Smooth muscle cell of the brain vasculature (primary cell): ENCODE data around the gene ZBTB7C.

Experiments used
- DNase-seq: peaks from one replicate; pipeline ENCODE4 v3.0.0-alpha.2; 2012; ENCODE audit warnings: low read depth, low spot score

The ZBTB7C gene

DNA sequence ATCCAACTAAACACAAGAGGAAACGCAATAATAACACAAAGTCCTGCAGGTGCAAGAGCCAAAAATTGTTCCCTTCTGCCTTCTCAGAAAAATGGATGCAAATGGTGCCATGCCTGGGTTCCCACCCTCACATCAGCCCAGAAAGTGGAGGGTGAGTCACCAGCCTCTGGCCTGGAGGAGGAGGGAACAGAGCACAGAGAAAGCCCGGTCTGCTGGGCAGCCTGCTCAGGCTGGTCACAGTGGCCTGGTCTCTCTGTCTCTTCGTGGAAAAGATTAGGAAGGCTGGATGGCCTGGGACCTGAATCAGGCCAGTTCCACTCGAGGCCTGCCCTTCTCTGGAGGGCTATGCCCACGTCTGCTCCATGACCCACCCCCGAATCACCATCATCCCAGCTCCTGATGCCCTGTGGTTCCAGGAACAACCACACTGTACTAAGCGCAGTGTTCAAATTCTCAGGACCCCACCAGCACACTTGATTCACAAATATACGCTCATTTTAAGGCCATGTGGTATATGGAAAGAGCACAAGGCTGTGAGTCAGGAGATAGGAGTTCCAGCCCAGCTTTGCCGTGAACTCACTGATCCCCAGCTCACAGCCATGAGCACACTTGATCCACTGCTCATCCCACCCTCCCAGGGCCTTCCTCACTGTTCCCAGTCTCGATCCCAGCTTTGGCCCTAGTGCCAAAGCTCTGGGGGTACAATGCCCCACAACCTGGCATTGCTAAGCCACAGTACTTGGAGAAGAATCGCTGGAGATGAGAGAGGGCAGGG is 82.1 kb downstream of the ZBTB7C start:
- DNase-seq = no peak

DNA sequence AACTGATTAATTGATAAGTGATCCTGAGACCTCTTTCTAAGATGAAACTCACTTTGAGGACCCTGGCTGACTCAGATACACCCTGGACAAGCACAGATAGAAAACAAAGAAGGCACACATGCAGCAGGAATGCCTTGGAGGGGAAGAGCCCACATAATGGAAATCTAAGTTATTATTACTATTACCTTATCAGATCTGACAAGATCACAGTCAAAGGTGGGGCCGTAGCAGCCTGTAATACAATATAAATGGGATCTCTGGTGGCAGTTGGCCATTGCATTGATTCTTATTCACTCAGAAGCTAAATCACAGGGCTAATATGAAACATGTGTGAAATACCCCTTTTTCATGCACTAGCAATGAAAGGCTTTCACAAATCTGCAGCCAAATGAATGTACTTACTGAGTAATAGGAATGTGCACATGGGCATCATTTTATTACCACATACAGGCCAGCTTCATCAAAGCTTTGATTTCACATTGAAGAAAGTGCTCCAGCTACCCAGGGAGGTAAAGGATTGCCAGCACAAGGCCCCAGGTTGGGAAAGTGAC is 84.0 kb downstream of the ZBTB7C start:
- no peak for DNase-seq

DNA sequence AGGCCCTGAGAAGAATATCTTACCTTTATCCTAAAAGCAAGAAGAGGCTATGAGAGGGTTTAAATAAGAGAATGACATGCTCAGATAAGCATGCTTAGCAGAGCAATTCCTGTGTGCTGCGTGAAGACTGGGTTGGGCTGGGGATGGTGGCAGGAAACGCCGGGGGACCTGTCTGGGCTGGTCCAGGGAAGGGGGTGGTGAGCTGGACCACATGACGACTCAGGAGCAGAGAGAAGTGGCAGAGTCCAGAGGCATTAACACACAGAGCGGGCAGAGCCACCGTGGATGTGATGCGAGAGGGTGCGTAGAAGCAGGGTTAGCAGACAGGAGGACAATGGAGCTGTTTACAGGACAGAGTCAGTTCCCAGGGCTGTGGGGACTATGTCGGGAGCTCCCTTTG is 84.5 kb downstream of the ZBTB7C start:
- DNase-seq = no peak

DNA sequence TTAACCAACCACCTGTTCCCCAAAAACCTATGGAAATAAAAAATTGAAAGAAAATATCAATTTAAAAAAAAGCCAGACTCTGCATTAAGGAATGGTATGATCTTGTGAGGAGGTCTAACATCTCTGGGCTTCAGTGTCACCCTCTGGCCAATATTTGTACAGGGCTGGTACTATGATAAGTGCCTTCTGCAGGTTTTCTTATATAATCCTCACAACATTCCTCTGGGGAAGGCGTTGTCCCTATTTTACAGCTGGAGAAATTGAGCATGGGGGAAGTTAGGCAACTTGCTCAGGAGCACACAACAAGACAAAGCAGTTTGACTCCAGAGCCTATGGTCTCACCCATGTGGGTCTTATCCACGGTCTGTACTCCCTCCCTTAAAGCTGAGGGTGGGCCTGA is 86.0 kb downstream of the ZBTB7C start:
- DNase-seq = no peak

DNA sequence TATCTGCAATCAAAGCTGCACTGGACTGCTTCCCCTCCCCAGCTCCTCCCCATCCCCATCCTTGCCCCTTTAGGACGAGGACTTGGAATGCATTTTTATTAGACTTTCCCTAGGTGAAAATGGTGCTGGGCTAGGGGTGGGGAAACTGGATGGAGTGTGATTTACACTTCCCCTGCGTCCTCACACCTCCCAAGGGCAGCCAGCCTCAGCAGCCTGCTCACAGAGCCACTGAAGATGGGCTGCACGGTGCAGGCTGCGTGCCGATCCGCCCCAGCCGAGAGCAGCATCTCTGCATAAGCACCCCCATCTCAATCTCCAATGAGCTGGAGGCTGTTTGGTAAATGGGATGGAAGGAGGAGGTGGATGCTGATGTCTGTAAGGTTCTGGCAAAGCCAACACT is 87.6 kb downstream of the ZBTB7C start:
- no peak for DNase-seq

DNA sequence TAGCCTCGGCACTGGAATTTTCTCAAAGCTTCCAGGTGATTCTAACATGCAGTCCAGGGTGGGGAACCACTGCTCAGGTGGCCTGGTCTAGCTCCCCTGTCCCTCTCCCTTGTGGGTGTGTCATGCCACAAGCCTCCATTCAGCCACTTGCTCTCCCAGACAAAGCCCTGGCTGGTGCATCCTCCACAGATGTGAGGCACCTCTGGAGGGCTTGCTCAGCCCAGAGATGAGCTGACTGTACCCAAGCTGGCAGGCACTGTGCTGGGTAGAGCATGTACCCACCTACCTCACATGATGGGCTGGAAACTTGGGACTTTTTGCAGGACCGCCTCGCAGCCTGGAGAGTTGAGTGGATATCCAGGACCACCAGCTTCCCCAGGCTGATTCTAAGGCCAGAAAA is 88.1 kb downstream of the ZBTB7C start:
- DNase-seq = no peak

DNA sequence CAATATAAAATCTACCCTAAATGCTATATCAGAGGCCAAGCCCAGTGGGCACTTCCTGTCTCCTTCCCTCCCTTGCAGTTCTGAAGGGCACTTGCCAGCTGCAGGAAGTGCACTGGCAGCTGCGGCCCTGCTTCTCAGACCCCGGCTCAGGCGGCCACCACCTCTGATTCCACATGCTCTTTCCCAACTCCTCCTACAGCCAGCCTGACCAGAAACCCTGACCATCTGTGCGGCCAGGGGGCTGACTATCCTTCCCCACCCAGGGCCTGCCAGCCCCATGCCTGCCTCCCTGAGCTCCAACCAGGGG is 88.6 kb downstream of the ZBTB7C start:
- DNase-seq = no peak

DNA sequence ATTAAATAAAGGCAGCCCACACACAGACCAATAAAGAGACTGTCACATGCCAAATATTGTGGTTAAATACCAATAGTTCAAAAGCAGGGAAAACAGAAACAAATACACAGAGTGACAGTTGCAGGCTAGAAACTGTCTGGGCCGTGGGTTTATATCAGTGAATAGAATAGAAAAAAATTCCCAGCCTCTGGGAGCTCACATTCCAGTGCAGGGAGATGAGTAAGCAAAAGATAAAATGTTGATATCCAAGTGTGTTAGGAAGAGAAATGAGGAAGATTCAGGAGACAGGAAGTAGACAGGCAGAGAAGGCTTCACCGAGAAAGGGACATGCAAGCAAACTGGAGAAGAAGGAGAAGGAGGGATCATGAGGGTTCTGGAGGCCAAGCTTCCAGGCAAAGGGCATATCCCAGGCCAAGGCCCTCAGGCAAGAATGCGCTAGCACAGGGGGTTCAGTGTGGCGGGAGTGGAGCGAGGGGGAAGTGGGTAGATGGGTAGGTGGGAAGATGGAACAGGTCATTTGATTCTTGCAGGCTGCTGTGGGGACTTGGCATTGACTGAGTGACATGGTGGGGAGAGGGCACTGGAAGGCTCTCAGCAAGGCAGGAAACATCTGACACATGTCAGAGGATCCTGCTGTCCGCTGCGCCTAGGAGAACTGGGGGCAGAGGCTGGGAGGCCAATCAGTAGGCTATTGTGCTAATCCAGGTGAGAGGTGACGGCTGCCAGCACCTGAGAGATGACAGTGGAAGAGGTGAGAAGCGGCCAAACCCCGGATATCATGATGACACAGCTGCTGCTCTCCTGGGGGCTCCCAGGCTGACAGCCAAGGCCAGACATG is 89.2 kb downstream of the ZBTB7C start:
- DNase-seq = no peak

DNA sequence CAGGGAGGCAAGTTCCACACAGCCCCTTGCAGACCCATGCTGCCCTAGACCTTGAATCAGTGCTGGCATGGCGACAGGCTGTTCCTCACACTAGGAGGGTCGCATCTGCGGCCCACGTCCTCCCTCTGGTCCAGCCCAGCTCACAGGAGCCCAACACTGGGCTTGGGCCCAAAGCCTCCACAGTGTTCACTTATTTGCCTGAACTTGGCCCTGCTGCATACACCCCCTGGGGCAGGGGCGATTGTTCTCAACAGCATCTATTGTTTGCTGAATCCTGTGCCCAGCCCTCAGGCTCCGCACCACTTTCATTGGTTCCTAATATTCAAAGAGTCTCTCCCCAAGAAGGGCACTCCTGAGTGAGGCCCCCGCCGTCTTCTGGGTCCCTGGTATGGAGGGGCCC is 90.7 kb downstream of the ZBTB7C start:
- DNase-seq = no peak

DNA sequence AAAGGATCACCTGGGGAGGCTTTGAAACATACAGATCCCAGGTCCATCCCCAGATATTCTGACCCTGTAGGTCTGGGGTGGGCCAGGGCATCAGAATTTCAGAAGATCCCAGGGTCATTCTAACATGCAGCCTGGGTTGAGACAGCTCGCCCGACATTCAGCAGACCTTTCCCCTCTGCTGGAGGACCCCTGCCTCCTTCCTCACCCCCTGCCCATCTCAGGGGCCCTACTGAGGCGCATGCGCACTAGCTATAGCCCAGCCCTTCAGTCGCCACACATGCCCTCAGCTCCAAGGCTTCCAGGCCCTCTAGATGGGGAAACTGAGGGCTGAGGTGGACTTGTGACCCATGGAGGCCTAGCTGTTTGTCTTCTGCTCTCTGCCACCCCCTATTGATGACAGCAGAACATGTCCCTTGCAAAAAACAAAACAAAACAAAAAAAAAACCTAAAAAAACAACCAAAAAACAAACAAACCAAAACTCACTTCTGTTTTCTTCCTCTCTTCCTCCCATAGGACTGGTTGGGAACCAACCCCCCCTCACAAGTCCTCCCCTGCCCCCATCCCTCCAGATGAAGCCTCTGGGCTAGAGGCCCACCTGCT is 91.3 kb downstream of the ZBTB7C start:
- no peak for DNase-seq

DNA sequence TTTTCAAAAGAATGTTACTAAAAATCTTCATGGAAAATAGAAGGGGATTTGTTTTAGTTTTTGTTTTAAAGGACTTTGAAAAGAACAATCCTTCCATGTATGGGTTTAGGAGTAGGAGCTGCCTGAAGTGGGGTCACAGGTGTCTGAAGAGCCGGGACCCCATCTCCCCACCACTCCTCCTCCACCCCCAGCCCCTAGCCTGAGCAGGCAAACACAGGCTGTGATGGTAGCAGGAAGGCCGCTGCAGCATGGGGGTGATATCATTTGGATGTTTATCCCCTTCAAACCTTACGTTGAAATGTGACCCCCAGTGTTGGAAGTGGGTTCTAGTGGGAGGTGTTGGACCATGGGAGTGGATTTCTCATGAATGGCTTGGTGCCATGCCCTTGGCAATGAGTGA is 93.0 kb downstream of the ZBTB7C start:
- no peak for DNase-seq

DNA sequence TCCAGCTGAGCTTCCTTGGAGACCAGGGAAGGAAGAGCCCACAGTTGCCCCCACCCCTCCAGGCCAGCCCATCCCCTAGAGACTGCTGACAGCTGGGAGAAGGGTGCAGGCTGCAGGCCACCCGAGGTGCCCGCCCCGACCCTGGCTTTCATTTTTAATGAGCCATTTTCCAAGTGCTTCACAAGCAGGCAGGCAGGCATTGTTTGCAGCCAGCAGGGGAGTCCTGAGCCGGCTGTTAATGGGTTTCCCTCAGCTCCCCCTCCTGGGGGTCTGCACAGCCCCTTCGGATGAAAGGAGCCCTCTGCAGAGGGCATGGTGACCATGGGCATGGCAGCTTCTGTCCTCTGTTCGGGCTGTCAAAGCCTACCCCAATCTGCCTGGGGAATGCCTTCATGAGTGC is 94.5 kb downstream of the ZBTB7C start:
- no peak for DNase-seq

DNA sequence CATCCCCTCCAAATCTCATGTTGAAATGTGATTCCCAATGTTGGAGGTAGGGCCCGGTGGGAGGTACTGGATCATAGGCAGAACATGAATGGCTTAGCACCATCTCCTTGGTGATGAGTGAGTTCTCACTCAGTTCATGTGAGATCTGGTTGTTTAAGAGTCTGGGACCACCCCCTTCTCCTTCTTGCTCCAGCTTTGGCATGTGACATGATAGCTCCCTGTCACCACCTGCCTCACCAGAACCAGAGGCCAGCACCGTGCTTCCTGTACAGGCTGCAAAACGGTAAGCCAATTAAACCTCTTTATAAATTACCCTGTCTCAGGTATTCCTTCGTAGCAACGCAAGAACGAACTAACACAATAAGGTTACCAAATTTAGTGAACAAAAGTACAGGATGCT is 95.4 kb downstream of the ZBTB7C start:
- no peak for DNase-seq

DNA sequence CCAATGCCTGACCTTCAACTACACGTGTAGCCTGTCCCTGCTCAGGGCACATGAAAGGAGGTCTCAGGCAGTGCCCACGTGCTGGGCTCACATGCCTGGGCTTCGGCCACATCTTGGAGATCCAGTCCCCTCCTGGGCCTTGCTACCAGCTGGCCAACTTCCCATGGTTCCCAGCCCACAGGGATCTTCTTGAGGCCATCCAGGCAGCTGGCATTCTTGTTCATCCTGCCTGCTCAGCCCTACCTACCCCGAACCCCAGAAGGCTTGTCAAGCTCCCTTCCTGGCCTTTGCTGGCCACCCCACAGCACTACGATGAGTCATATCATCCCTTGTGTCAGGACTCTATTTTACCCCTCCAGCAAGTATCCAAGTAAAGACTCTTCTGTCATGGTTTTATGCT is 97.1 kb downstream of the ZBTB7C start:
- no peak for DNase-seq

DNA sequence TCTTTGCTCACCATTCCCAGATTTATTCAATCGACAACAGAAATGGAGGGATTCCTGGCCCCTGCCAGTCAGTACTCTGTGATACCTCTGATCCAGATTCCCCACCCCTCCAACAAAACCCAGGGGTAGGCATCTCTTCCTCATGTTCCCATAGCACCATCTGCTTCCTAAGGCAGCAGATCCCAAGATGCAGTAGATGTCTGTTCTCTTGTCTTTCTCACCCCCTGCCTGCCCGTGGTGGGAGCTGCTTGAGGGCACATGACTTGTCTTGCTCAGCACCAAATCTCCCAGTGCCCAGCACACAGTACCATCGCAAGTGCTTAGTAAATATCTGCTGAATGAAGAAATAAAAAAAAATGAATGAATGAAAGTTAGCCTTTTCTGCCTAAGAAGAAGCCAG is 98.2 kb downstream of the ZBTB7C start:
- no peak for DNase-seq

DNA sequence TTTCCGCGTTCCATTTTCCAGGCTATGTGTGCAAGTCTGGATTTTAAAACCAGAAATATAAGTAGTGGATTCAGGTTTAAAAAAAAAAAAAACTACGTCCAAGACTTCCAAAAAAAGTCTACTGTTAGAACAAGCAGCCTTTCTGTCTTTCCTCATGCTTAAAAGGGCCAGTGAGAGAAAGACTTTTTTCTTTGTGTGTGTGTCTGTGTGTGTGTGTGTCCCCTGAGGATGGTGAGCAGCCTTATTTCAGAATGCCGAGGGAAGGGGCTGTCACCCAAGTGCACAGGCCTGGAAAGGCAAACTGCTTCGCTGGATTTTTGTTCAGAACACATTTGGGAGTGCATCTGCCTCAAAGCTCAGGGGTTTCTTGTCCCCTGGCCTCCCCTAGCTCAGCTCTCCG is 98.8 kb downstream of the ZBTB7C start:
- no peak for DNase-seq

DNA sequence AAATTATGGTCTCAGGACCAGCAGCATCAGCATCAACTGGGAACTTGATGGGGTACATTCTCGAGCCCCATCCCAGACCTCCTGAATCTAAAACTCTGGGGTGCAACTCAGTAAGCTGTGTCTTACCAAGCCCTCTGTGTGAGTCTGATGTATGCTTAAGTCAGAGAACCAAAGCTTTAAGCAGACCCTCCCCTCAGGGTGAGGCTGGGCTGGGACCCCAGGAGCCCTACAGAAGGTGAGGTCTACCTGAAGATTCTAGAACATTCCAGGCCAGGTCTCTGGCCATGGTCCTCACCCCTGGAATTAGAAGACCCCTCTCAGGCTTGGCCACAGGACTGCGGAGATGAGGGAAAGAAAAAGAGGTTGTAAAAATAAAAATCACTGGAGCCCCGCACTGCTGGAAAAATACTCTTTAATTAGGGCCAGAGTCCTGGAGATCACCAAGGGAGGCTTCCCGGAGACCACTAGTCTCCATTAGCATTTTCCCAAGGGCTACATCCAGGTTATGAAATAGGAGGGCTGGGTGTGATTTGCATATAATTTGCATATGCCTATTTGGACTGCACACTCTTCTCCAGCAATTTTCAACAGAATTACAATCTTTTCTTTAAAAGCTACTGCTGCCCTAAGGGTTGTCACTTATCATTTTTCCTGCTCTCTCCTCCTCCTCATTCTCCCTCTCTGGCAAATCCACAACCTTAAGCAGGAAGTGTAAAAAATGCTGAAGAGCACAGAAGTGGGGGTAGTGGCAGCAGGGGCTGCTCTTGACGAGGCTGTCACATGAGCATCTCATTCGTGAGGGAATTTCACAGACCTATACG is 100.2 kb downstream of the ZBTB7C start:
- no peak for DNase-seq

DNA sequence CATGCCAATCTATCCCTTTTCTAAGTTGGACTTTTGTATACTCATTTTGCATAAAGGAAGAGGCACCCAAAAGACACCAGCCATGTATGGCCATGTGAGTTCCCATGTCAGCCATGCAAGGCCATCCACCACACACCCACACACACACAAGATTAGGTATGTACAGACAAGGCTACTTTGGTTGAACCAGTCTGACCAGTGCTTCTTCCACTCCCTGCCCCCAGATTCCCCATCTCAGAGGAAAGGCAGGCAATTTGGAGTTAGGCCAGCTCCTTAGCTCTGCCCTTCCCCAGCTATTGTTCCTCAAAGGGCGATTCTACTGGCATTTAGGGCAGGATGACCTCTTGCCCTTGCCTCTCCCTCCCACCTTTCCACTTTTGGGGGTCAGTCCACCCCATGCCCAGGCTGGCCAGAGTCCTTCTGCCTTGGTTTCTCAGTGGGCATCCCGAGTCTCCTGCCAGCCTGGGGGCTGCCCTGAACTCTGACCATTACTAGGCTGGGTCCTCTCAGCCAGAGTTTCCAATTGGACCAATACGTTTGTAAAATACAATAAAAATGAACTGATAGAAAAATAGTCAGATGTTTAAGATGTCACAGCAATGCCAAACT is 101.1 kb downstream of the ZBTB7C start:
- DNase-seq = no peak

DNA sequence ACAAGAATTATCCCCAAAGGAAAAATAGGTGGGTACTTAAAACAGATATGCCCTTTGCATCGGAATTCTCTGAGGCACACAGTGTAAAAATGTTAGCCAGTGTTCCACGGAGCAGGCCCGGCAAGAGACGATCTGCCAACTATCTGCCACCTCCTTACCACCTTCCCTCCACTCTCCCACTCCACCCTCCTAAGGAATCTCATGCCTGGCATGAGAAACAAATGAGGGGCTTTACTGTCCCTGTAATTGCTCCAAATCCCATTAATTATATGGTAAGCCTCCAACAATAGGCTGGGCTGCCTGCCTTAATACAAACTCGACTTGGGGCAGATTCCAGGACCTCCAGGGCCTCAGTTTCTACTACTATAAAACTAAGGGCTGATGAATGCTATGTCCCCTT is 102.3 kb downstream of the ZBTB7C start:
- DNase-seq = no peak

DNA sequence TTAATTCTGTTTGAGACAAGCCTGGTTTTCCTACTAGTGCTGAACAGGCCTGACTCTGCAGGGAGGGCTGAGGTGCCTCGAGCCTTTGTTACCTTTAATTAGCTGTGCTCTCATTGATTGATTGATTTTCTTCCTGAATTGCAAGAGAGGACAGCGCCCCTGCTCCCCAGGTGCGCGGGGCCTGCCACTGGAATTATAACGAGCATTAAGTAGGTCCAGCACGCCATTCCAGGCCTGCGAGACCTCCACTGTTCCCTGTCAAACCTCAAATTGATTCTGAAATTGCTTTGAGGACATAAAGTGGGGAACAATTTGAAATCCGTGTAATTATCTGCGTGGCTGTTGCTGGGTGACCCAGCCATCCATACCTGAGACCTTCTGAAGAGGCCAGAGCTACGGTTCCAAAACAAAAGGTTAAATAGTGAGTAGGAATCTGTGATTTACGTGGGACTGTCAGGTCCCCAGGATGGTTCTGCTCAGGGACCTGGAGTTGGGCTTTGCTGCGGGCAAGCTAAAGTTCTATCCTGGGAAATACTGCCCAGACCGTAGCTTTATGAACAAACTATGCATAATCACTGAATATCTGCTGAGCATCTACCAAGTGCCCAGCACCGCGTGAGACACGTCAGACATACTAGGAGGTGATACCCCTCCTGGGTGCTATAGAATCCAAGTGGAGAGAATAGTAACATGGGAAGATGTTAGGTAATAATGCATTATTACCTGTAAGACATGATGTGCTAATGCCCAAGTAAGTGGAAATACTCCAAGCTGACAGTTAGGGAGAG is 104.1 kb downstream of the ZBTB7C start:
- no peak for DNase-seq

DNA sequence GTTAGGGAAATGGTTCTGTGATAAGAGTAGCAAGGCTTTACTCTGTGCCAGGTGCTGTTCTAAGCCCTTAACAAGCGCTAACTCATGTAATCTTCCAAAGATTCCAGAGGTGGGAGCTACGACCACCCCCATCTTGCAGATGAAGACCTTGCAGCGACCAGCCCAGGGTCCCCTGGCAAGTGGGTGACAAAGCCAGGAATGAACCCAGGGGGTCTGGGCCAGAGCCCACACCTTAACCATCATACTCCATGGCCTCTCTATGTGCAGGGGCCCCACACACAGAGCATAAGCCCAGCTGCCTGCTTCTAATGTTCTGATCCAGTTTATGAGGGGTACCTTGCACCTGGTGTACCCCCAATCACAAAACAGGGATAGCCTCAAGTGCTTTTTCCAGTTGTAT is 105.3 kb downstream of the ZBTB7C start:
- no peak for DNase-seq
